HG03457 (cell line): ENCODE data around the gene MT1X.
"Not testable (repeated sequence)": the region's sequence is repeated elsewhere in the genome, so short reads cannot be mapped to it uniquely, and the experiment has no call there.

Experiments used
- ATAC-seq: cut with Tn5 transposase; IDR thresholded peaks from one replicate; pipeline ENCODE4 v1.9.1; 2021; ENCODE audit warnings: moderate number of reproducible peaks; ENCODE audit not compliant: unreplicated experiment

Gene MT1X

GRCh38 chr16:56708525-56709442 is 26.5 kb downstream of the MT1X start:
- no peak for ATAC-seq

- ATAC-seq, result no peak
Observed at GRCh38 chr16:56709443-56710040, 27.3 kb downstream of the MT1X start.

- ATAC-seq, result no peak
Observed at GRCh38 chr16:56710181-56710737, 28.0 kb downstream of the MT1X start.

GRCh38 chr16:56711862-56712261 is 29.6 kb downstream of the MT1X start:
- no peak for ATAC-seq

GRCh38 chr16:56713794-56714193 is 31.5 kb downstream of the MT1X start:
- ATAC-seq, result no peak

GRCh38 chr16:56715126-56715525 is 32.9 kb downstream of the MT1X start:
- no peak for ATAC-seq

- no peak for ATAC-seq
Observed at GRCh38 chr16:56716761-56717160, 34.5 kb downstream of the MT1X start.

GRCh38 chr16:56717532-56717931 is 35.3 kb downstream of the MT1X start:
- not testable (repeated sequence) for ATAC-seq

- ATAC-seq, result no peak
Observed at GRCh38 chr16:56722200-56722842, 40.1 kb downstream of the MT1X start.

- ATAC-seq, result no peak
Observed at GRCh38 chr16:56724191-56724590, 41.9 kb downstream of the MT1X start.

GRCh38 chr16:56726283-56726682 is 44.0 kb downstream of the MT1X start:
- no peak for ATAC-seq

- no peak for ATAC-seq
Observed at GRCh38 chr16:56726926-56727325, 44.7 kb downstream of the MT1X start.

- ATAC-seq, result no peak
Observed at GRCh38 chr16:56728027-56728426, 45.8 kb downstream of the MT1X start.

- ATAC-seq, result no peak
Observed at GRCh38 chr16:56728980-56729734, 46.9 kb downstream of the MT1X start.

GRCh38 chr16:56729735-56730662 is 47.7 kb downstream of the MT1X start, which contains the start of gene NUP93:
Gene NUP93 (plus strand): TSS chr16:56730129. CDS start chr16:56748248, 18,119 bp downstream.
- peak; percentile 44 for ATAC-seq

- ATAC-seq, result peak; percentile 47
Observed at GRCh38 chr16:56732366-56732765, 50.1 kb downstream of the MT1X start.

- no peak for ATAC-seq
Observed at GRCh38 chr16:56732832-56733231, 50.6 kb downstream of the MT1X start.
